Dedifferentiated amniotic fluid mesenchymal stem cell (primary cell): ENCODE data around the gene SLC39A1.

Experiments
- DNase-seq: peaks from one replicate; pipeline ENCODE4 v3.0.0-alpha.2; 2016; ENCODE audit errors: extremely low spot score

The SLC39A1 gene

GRCh38 chr1:153946622-153947241 lies 16.6 kb downstream of the SLC39A1 start, which contains the start of gene DENND4B:
DENND4B (minus strand) TSS chr1:153946718; CDS start chr1:153944374, 2,344 bp downstream.
- DNase-seq: peak; percentile 64

GRCh38 chr1:153945795-153946621 lies 17.3 kb downstream of the SLC39A1 start:
- no peak for DNase-seq

GRCh38 chr1:153945131-153945794 lies 18.1 kb downstream of the SLC39A1 start:
- DNase-seq: no peak

GRCh38 chr1:153944827-153945117 lies 18.6 kb downstream of the SLC39A1 start:
- no peak for DNase-seq

GRCh38 chr1:153944005-153944826 lies 19.1 kb downstream of the SLC39A1 start:
- no peak for DNase-seq

GRCh38 chr1:153942766-153943549 lies 20.4 kb downstream of the SLC39A1 start:
- no peak for DNase-seq

- DNase-seq: peak; percentile 10
Observed at GRCh38 chr1:153941826-153942725, 21.3 kb downstream of the SLC39A1 start.

- no peak for DNase-seq
Observed at GRCh38 chr1:153940756-153941155, 22.6 kb downstream of the SLC39A1 start.

- DNase-seq: no peak
Observed at GRCh38 chr1:153939476-153939875, 23.9 kb downstream of the SLC39A1 start.

GRCh38 chr1:153938996-153939395 lies 24.3 kb downstream of the SLC39A1 start:
- no peak for DNase-seq

GRCh38 chr1:153937331-153937730 lies 26.0 kb downstream of the SLC39A1 start:
- no peak for DNase-seq

GRCh38 chr1:153936011-153936802 lies 27.1 kb downstream of the SLC39A1 start:
- DNase-seq: no peak

- no peak for DNase-seq
Observed at GRCh38 chr1:153934746-153935145, 28.6 kb downstream of the SLC39A1 start.

GRCh38 chr1:153933955-153934354 lies 29.4 kb downstream of the SLC39A1 start:
- no peak for DNase-seq

GRCh38 chr1:153933430-153933829 lies 29.9 kb downstream of the SLC39A1 start:
- no peak for DNase-seq

GRCh38 chr1:153932156-153933131 lies 30.9 kb downstream of the SLC39A1 start:
- no peak for DNase-seq

- no peak for DNase-seq
Observed at GRCh38 chr1:153929981-153930948, 33.1 kb downstream of the SLC39A1 start.
